ENCODE data around the gene OR2T6.

GRCh38 chr1:248402748-248403147, 27.2 kb downstream of the OR2T6 start, which contains the start of gene OR2T1:
- TF ChIP-seq, protein P1, sequence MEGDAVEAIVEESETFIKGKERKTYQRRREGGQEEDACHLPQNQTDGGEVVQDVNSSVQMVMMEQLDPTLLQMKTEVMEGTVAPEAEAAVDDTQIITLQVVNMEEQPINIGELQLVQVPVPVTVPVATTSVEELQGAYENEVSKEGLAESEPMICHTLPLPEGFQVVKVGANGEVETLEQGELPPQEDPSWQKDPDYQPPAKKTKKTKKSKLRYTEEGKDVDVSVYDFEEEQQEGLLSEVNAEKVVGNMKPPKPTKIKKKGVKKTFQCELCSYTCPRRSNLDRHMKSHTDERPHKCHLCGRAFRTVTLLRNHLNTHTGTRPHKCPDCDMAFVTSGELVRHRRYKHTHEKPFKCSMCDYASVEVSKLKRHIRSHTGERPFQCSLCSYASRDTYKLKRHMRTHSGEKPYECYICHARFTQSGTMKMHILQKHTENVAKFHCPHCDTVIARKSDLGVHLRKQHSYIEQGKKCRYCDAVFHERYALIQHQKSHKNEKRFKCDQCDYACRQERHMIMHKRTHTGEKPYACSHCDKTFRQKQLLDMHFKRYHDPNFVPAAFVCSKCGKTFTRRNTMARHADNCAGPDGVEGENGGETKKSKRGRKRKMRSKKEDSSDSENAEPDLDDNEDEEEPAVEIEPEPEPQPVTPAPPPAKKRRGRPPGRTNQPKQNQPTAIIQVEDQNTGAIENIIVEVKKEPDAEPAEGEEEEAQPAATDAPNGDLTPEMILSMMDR (IDR thresholded peaks at IDR 0.05) = no peak
- TF ChIP-seq POLR2A (IDR thresholded peaks at IDR 0.05) = no peak

Data from thyroid gland (tissue), 4 donors.